Fibroblast of lung (primary cell): Measurements from ENCODE around the gene GTPBP6. TPM values are rescaled to one million over a fixed set of nuclear protein-coding genes. Genes with fewer than 3 reads are reported as not detected.
"Not testable (repeated sequence)": the region's sequence is repeated elsewhere in the genome, so short reads cannot be mapped to it uniquely, and the experiment has no call there.

Experiments used
- DNase-seq, 2 donors: peaks; one replicate each; pipeline versions ENCODE4 v3.0.0 to v3.0.0-alpha.2; 2010; ENCODE audit warnings: low read depth in 2 of 2
- H2AFZ ChIP-seq: 2 replicates; pipeline ENCODE4 v1.5.1; 2012; ENCODE audit warnings: low read length, control low read depth, inconsistent platforms
- H3K27ac ChIP-seq: 2 replicates; pipeline ENCODE4 v1.5.1; 2011; ENCODE audit warnings: low read length, control low read depth; ENCODE audit not compliant: insufficient read depth
- H3K27me3 ChIP-seq: 2 replicates; pipeline ENCODE4 v1.5.1; 2011; ENCODE audit warnings: mild to moderate bottlenecking, low read length; ENCODE audit not compliant: control insufficient read depth, insufficient read depth
- H3K36me3 ChIP-seq: 2 replicates; pipeline ENCODE4 v1.5.1; 2011; ENCODE audit warnings: low read length; ENCODE audit not compliant: control insufficient read depth, insufficient read depth
- H3K4me1 ChIP-seq: 2 replicates; pipeline ENCODE4 v1.5.1; 2011; ENCODE audit warnings: low read length; ENCODE audit not compliant: control insufficient read depth, insufficient read depth; ENCODE audit errors: extremely low read depth
- H3K4me2 ChIP-seq: 2 replicates; pipeline ENCODE4 v1.5.1; 2011; ENCODE audit warnings: low read length, control low read depth; ENCODE audit not compliant: insufficient read depth; ENCODE audit errors: extremely low read depth
- H3K4me3 ChIP-seq, 4 experiments: fragments of 200-600 bp in 1 of 4; sonication (generic) in 1 of 4; replicated peaks in 1 of 4; 2 replicates each; pipeline ENCODE4 v1.5.1; 2011 to 2016; ENCODE audit warnings: low read length in 4 of 4, low read depth in 3 of 4, mild to moderate bottlenecking in 3 of 4, control low read depth in 2 of 4, inconsistent platforms in 1 of 4, mixed read lengths in 1 of 4; ENCODE audit not compliant: insufficient read depth in 1 of 4; ENCODE audit errors: control extremely low read depth in 1 of 4
- H3K79me2 ChIP-seq: 2 replicates; pipeline ENCODE4 v1.5.1; 2012; ENCODE audit warnings: mild to moderate bottlenecking, low read length, inconsistent platforms; ENCODE audit not compliant: control insufficient read depth, insufficient read depth
- H3K9ac ChIP-seq: 2 replicates; pipeline ENCODE4 v1.5.1; 2011; ENCODE audit warnings: mild to moderate bottlenecking, low read length, control low read depth; ENCODE audit not compliant: insufficient read depth
- H3K9me3 ChIP-seq: 2 replicates; pipeline ENCODE4 v1.5.1; 2012; ENCODE audit warnings: low read depth, low read length; ENCODE audit not compliant: control insufficient read depth, insufficient read depth
- H4K20me1 ChIP-seq: 2 replicates; pipeline ENCODE4 v1.5.1; 2011; ENCODE audit warnings: low read length; ENCODE audit not compliant: control insufficient read depth, insufficient read depth; ENCODE audit errors: extremely low read depth
- CTCF ChIP-seq, 2 donors: IDR thresholded peaks in 1 of 2; conservative IDR thresholded peaks in 1 of 2; 1 replicate in 1 of 2; 2 replicates in 1 of 2; pipeline ENCODE4 v1.5.1; 2011 to 2012; ENCODE audit warnings: low read length in 2 of 2, control low read depth in 1 of 2, inconsistent platforms in 1 of 2, low read depth in 1 of 2, mild to moderate bottlenecking in 1 of 2
- EZH2 ChIP-seq: IDR thresholded peaks from 2 replicates; pipeline ENCODE4 v1.5.1; 2012; ENCODE audit warnings: low read length, control low read depth, mild to moderate bottlenecking; ENCODE audit errors: missing control alignments
- polyA plus RNA-seq, 2 donors: library from polyadenylated mRNA; depleted of rRNA in 1 of 2; stranded (reverse) in 1 of 2; unstranded in 1 of 2; fragments of >200 nt; gene quantifications; 2 replicates each; pipeline ENCODE4 v1.2.1, GENCODE V29; 2011 to 2012; ENCODE audit warnings: missing spikeins in 1 of 2
- total RNA-seq: library from RNA; depleted of rRNA; stranded (reverse); fragments of >200 nt; gene quantifications from 2 replicates; pipeline ENCODE4 v1.2.1, GENCODE V29; 2014

Gene GTPBP6
- total and polyA plus RNA-seq, 2 donors (not counting 1 experiment from before 2014, with no cell fraction given) = 15.4 to 46.1 TPM

GRCh38 chrX:281166-281999, 37.2 kb downstream of the GTPBP6 start, which contains the start of gene PLCXD1:
Gene PLCXD1 (plus strand): TSS chrX:281381. CDS start chrX:284188, 2,807 bp downstream.
- peaks cover 8% of the 10 kb centered on the region for H3K36me3 ChIP-seq
- H3K9ac ChIP-seq = no peak within 1 kb of the TSS
- H3K4me1 ChIP-seq = no peaks in the 10 kb centered on the region
- peak within 1 kb of the TSS; percentile 85 for H2AFZ ChIP-seq
- H3K27me3 ChIP-seq = no peaks in the 10 kb centered on the region
- no peaks in the 10 kb centered on the region for H4K20me1 ChIP-seq
- H3K4me3 ChIP-seq = peak within 1 kb of the TSS; percentile 25 to 77 (median 56)
- TF ChIP-seq CTCF (conservative IDR thresholded peaks at IDR 0.05 in 1 of 2, IDR thresholded peaks at IDR 0.05 in 1 of 2; ENCODE audit: low read depth in 1 of 2, low read length in 2 of 2) (no peak), EZH2 (no peak)
- no peaks in the 10 kb centered on the region for H3K79me2 ChIP-seq
- peak; percentile 24 to 66 for DNase-seq
- H3K27ac ChIP-seq = peak within 1 kb of the TSS; percentile 34
- H3K9me3 ChIP-seq = no peaks in the 10 kb centered on the region
- peak within 1 kb of the TSS; percentile 90 for H3K4me2 ChIP-seq

DNA sequence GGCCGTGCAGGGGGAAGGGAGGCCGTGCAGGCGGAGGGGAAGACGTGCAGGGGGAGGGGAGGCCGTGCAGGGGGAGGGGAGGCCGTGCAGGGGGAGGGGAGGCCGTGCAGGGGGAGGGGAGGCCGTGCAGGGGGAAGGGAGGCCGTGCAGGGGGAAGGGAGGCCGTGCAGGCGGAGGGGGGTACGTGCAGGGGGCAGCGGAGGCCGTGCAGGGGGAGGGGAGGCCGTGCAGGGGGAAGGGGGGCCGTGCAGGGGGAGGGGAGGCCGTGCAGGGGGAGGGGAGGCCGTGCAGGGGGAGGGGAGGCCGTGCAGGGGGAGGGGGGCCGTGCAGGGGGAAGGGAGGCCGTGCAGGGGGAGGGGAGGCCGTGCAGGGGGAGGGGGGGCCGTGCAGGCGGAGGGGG, 37.9 kb downstream of the GTPBP6 start:
- H2AFZ ChIP-seq, H3K36me3 ChIP-seq, H3K27me3 ChIP-seq, DNase-seq, H3K9ac ChIP-seq, H3K4me2 ChIP-seq, H3K4me3 ChIP-seq, H3K27ac ChIP-seq, H3K4me1 ChIP-seq, H3K9me3 ChIP-seq, H3K79me2 ChIP-seq, H4K20me1 ChIP-seq: not testable (repeated sequence)

- DNase-seq = peak in 1 of 2 donors; percentile 34
- H2AFZ ChIP-seq, H3K4me2 ChIP-seq, H3K4me1 ChIP-seq, H3K36me3 ChIP-seq, H3K9me3 ChIP-seq, H4K20me1 ChIP-seq, H3K4me3 ChIP-seq, H3K27me3 ChIP-seq, H3K79me2 ChIP-seq, H3K9ac ChIP-seq, H3K27ac ChIP-seq: not testable (repeated sequence)
Observed at GRCh38 chrX:279757-280604, 38.6 kb downstream of the GTPBP6 start.
